ENCODE measurements around the gene MYL5. TPM values are rescaled to one million over a fixed set of nuclear protein-coding genes. Genes with fewer than 3 reads are reported as not detected.
"Not testable (repeated sequence)": the region's sequence is repeated elsewhere in the genome, so short reads cannot be mapped to it uniquely, and the experiment has no call there.

Gene MYL5
- total RNA-seq, 2 experiments from 2014 or later = 14.6 to 15.1 TPM

DNA sequence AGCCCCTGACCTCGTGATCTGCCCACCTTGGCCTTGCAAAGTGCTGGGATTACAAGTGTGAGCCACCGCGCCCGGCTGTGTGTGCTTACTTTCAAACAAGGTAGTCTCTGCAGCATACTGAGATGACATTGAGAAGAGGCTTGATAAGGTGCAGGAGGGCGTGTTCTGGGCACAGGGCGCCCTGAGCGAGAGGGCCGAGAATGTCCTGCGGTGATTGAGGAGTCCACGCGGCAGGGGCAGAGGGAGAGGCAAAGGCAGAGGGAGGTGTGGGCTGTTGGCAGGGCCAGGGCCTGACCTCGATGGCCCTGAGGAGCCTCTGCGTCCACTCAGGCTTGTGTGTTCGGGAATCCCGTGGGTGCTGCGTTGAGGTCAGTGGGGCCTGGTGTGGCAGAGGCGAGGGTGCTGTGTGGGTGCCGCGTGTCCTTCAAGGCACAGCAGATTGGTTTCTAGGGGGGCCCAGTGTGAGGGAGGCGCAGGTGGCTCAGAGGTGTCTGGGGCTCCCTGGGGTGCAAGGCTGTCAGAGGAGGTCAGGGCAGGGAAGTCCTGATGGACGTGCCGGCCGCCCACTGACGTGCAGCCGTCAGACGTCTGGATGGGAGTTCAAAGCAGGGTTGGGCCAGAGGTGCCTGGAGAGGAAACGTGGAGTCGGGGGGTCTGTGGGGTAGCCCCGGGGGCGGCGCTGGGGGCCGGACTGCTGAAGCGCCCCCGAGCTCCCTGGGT, 43.4 kb downstream of the MYL5 start:
- ChIA-PET CTCF (interaction anchor here (2.0 kb wide), 1 partner anchor 25 kb away, joined by 7 read pairs; no protein-coding TSS in a partner anchor), POLR2A (no interaction called here)

DNA sequence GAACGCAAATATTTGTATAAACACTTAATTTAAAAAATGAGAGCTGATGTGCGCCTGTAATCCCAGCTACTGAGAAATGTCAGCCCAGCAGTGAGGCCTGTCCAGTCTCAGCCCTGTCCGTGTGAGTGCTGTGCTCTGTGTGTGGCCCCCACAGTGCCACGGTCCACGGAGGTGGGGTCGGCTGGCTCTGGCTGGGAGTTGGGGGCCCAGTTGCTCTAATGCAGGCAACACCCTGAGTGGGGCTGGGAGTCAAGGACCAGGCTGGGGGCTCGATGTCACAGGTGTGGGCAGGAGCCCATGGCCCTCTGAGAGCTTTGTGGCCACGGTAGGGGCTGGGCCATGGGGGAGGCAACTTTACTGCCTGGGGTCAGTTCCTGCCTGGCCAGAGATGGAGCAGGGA, 44.1 kb downstream of the MYL5 start:
- POLR2A ChIA-PET = no interaction called here
- CTCF ChIA-PET = interaction anchor here (2.0 kb wide), 1 partner anchor 24 kb away, joined by 7 read pairs; no protein-coding TSS in a partner anchor

DNA sequence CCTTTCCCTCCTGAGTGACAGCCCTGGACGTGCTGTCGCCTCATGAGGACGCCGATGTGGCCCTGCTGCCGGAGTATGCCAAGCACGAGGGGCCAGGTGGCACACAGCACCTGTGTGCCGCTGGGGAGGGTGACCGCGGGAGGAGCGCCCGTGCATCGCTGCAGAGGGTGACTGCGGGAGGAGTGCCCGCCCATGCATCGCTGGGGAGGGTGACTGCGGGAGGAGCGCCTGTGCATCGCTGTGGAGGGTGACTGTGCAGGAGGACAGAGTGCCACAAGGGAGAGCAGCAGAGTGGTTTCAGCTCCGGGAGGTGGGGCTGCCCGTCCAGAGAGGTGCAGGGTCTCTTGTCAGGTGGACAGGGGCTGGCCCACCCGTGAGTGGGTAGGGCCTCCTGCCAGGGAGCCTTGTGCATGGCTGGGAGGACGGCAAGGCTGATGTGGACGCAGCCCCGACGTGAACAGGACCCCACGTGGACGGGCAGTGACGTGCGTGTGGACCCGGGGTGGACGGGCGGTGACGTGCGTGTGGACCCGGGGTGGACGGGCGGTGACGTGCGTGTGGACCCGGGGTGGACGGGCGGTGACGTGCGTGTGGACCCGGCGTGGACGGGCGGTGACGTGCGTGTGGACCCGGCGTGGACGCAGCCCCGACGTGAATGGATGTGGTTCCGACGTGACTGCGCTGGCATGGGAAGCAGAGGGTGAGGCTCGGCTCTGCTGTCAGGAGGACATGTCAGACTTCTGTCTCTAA, 45.9 kb downstream of the MYL5 start:
- POLR2A ChIA-PET = no interaction called here
- CTCF ChIA-PET = interaction anchor here (2.0 kb wide), 1 partner anchor 22 kb away, joined by 7 read pairs; no protein-coding TSS in a partner anchor

DNA sequence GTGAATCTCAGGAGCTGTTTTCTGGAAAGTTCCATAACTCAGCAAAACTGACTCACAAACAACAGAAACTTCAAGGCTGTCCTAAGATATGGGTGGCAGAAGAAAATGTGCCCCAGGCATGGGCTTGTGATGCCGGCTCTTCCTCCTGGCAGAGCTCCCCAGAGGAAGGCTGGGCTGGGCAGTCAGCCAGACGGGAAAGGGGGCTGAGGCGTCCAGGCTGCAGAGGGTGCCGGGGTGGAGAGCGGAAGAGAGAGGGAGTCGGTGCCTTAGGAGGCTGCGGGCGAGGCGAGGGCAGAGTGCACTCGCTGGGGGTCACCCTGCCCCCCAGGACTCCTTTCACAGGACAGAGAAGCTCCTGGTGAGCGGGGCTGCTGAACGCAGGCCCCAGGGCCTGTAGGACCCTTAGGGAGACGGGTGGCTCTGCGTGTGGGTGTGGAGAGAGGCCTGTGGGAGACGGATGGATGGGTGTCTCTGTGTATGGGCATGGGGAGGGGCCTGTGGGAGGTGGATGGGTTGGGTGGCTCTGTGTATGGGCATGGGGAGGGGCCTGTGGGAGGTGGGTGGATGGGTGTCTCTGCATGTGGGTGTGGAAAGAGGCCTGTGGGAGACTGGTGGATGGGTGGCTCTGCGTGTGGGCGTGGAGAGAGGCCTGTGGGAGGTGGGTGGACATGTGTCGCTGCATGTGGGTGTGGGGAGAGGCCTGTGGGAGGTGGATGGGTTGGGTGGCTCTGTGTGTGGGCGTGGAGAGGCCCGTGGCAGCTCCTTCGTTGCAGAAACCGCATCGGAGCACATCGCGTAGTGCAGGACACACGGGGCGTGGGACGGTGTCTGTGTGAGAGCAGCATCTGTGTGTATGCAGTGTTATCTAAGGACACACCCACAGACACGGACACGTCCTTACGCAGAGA, 47.2 kb downstream of the MYL5 start:
- CTCF ChIA-PET = no interaction called here
- POLR2A ChIA-PET = no interaction called here

DNA sequence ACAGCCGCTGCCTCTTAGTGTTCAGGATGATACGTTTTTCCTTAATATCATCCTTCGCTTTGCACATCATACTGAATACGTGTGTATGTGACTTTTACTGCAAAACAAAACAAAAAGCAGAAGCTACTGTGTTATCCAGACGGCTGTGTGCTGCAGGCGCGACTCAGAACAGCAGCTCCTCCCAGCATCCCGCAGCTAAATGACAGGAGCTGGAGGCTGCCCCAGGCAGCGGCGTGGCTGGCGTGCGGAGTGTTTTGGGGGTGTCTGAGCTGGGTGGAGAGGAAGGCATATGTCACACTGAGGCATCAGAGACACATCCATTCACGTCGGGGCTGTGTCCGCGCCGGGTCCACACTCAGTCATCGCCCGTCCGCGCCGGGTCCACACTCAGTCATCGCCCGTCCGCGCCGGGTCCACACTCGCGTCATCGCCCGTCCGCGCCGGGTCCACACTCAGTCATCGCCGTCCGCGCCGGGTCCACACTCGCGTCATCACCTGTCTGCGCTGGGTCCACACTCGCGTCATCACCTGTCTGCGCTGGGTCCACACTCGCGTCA, 47.9 kb downstream of the MYL5 start:
- ChIA-PET CTCF (no interaction called here), POLR2A (no interaction called here)

DNA sequence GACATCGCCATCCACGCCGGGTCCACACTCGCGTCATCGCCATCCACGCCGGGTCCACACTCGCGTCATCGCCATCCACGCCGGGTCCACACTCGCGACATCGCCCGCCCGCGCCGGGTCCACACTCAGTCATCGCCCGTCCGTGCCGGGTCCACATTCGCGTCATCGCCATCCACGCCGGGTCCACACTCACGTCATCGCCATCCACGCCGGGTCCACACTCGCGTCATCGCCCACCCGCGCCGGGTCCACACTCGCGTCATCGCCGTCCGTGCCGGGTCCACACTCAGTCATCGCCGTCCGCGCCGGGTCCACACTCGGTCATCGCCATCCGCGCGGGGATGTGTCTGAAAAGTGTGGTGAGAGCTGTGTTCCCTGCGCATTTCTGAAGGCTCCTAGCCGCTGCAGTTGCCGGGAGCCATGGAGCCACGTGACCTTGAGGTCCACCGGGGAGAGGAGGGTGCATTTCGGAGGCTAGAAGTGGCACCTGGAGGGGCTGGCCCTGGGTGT, 48.6 kb downstream of the MYL5 start:
- POLR2A ChIA-PET = no interaction called here
- CTCF ChIA-PET = no interaction called here

DNA sequence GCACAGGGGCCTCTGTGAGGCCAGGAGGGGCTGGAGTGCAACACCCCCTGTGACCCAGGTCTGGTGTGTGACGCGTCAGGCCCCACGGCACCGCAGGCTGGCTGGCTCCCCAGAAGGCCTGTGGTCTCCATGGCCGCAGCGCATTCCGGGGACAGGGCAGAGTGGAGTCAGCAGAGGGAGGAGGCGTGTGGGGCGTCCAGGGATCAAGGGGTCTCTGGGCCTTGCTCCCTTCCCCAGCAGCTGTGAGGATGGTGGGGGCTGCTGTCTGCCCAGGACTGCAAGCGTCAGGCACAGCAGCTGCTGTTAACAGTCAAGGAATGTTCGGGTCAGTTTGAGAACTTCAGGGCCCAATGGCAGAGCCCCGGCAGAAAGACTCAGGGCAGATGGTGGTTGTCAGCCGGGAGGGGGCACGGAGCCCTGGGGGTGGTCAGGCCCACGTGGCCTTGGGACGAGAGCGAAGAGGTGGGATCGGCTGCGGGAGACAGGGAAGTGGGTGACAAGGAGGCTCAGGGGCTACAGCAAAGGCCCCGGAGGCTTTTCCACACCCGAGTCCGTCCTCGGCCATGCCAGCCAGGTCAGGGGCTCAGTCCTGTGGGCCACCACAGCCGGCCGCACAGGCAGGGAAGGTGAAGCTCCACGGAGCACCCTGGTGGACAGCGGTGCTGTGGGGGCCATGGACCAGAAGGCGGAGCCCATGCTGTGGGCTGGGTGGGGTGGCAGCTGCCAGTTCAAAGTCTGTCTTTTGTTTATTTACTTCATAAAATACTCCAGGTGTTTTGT, 49.6 kb downstream of the MYL5 start:
- POLR2A ChIA-PET = no interaction called here
- CTCF ChIA-PET = interaction anchor here (1.2 kb wide), 1 partner anchor 18 kb away, joined by 3 read pairs; no protein-coding TSS in a partner anchor

DNA sequence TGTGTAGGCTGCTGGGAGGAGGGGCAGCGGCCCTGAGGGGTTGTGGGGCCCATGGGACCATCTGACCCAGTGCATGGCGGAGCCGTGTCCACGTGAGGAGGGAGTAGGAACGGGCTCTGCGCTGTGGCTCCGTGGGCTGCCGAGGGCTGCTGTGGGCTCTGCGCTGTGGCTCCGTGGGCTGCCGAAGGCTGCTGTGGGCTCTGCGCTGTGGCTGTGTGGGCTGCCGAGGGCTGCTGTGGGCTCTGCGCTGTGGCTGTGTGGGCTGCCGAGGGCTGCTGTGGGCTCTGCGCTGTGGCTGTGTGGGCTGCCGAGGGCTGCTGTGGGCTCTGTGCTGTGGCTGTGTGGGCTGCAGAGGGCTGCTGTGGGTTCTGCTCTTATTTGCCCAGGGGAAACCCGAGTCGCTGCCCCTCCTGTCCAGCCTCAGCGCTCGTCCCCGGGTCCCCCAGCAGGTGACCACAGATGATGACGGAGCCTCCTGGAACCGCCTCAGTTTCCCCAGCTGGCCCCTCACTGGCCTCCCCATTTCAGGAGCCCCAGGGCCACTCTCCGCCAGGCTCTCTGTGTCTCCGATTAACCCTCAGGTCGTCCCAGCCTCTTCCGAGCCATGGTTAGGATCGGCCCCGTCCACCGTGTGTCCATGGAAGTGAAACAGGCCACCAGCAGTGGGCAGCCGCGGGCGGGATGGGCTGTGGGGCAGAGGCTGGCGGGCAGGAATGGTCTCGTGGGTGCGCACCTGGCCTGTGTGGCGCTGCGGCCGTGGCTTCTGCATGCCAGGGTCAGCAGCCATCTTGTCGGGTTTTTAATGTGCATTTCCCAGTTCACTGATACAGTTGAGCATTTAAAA, 51.3 kb downstream of the MYL5 start:
- POLR2A ChIA-PET = interaction anchor here (0.7 kb wide), 1 partner anchor 55 kb away, joined by 3 read pairs; no protein-coding TSS in a partner anchor
- CTCF ChIA-PET = no interaction called here

DNA sequence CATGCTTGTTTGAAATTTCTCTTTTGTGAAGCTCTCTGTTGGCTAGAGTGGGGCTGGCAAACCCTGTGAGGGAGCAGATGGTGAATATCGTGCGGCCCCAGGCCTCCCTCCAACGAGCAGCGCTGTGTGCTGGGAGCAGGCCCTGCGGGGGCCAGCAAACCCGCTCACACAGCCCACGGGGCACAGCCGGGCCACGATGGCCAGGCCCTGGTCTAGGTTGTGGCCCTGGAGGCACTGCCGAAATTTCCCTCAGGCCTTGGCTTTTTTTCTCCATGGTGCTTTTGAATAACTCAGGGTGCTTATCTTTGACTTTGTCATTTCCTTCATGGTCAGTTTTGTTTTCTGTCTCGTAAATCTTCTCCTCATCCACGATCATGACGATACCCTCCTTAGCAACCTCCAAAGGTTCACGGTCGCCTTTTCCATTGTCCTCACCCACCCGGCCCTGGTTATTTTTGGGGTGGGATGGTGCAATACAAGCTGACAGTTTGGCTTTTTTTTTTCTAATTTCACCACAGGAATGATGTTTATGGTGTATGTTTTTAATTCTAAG, 52.0 kb downstream of the MYL5 start:
- ChIA-PET CTCF (no interaction called here), POLR2A (interaction anchor here (0.7 kb wide), 1 partner anchor 55 kb away, joined by 3 read pairs; no protein-coding TSS in a partner anchor)

DNA sequence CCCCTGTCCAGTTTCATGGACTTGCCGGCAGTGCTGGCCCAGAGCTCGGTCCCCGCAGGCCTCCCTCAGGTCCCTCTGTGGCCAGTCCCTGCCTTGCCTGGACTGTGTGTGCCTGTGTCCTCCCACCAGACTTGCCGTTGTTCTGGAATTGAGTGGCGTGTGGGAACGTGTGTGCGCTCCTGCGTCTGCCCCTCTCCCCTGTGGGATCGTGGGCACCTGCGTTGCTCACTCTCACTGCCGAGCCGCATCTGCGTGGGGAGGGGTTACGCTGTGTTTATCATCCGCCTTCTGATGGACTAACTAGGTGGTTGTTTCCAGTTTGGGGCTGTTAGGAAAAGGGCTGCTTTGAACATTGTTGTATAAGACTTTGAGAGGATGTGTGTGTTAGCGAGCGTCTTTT, 52.5 kb downstream of the MYL5 start:
- ChIA-PET POLR2A (interaction anchor here (0.7 kb wide), 1 partner anchor 56 kb away, joined by 3 read pairs; no protein-coding TSS in a partner anchor), CTCF (no interaction called here)

DNA sequence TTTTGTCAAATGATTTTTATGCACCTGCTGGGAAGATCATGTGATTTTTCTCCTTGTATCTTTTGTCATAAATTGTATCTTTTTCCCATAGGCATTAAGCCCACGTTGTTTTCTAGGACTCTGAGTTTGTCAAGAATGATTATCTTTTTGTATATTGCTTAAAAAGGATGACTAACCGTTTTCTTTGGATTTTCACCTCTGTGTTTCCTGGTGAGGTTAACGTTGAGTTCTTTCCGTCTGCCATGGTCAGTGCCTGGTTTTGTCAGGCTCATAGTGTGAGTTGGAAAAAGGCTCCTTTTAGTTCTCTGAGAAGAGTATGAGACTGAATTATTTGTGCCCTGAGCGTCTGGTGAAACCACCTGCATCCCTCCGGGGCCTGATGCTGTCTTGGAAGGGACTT, 53.2 kb downstream of the MYL5 start:
- ChIA-PET POLR2A (no interaction called here), CTCF (no interaction called here)

DNA sequence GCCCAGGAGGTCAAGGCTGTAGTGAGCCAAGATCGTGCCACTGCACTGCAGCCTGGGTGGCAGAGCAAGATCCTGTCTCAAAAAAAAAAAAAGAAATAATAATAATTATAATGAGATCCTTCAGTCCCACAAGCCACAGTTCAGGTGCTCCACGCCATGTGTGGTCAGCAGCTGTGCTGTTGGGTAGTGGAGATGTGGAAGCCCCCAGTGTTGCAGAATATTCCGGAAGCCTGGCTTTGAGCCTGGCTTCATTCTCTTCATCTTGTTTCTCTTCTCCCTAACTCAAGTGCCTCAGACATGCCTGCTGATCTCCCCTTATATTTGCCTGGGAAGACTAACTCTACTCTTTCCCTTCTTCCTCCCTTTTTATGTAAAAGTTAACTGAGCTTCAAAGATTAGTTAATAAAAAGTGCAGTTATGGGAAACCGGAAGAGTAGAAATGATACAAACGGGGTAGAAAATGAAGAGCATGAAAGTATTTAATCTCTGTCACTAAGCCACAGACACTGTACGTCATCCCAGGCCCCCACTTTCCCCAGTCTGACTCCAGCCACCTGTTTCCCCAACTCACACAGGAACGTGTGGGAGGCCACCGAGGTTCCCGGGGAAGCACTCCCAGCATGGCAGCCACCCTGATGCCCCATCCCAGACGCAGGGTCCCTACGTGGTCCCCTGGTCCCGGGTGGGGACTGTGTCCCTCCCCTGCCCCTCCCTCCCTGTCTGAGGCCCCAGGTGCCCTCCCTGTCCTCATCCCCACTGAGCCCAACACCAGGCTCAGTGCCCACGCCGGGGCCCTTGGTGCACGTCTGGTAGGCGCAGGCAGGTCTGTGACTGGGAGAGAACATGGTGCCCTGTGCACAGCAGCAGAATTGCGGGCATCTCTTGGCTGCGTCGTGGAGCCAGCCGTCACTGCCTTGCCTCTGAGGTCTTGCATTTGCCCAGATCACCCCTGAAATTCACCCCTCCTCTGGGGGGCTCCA, 55.3 kb downstream of the MYL5 start:
- CTCF ChIA-PET = no interaction called here
- POLR2A ChIA-PET = no interaction called here

DNA sequence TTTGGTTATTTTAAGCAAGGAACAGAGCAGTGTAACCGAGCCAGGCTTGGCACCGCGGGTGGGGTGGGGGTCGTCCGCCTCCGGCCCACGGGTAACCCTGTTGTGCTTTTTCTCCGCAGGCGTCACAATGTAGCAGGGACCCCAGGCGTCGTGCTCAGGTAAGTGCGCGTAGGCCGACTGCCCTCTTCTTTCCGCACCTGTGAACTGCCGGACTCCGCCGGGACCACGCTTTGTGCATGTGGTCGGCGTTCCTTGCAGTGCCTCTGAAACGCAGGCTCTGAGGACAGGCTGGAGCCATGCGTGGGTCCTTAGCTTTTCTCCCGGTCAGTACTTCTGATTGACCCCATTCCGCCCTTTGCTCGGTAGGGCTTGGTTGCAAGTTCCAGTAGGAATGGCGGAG, 56.2 kb downstream of the MYL5 start:
- CTCF ChIA-PET = no interaction called here
- POLR2A ChIA-PET = no interaction called here

DNA sequence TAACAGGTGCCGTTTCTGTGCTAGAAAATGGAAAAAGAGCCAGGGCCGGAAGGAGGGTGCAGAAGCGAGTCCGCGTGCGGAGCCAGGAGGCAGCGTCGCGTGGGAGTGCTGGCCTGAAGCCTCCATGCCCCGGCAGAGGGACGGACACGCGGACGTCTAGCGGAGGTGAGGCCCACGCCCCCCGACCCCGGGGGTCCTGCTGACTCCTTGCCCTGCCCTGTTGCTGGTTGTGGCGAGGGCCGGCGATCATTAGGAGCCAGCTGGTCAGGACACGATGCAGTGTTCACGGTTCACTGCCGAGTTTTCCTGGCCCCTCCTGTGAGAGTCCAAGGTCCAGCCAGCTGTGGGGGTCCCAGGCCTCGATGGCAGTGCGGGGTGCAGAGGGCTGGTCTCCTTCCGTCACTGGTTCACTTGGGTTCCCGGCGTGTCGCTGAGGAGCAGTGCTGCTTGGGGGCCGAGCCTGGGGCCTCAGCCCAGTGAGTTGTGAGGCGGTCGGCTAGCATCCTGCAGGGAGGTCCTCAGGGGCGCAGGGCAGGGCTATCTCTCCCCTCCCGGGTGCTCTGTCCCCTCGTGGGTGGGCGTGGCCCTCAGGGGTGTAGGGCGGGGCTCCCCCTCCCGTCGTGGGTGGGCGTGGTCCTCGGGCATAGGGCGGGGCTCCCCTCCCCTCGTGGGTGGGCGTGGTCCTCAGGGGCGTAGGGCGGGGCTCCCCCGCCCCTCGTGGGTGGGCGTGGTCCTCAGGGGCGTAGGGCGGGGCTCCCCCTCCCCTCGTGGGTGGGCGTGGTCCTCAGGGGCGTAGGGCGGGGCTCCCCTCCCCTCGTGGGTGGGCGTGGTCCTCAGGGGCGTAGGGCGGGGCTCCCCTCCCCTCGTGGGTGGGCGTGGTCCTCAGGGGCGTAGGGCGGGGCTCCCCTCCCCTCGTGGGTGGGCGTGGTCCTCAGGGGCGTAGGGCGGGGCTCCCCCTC, 56.9 kb downstream of the MYL5 start:
- CTCF ChIA-PET = not testable (repeated sequence)

More for the DNA sequence above, 56.9 kb downstream of the MYL5 start:
- POLR2A ChIA-PET = not testable (repeated sequence)
